ENCODE data around the gene CREBBP.

CREBBP gene

DNA sequence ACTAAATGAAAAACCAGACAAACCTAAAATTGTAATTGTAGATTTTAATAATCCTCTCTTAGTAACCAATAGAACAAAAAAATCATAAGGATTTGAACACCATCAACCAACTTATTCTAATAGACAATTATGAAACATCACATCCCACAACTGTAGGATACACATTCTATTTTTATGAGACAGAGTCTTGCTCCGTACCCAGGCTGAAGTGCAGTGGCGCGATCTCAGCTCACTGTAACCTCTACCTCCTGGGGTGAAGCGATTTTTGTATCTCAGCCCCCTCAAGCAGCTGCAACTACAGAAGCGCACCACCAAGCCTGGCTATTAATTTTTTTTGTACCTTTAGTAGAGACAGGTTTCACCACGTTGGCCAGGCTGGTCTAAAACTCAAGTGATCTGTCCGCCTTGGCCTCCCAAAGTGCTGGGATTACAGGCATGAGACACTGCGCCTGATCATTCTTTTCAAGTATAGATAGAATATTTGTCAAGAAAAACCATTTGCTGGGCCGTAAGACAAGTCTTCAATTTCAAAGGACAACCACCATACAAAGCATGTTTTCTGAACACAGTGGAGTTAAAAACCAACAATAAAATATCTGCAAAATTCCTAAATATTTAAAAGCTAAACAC is 49.8 kb downstream of the CREBBP start:
- Histone ChIP-seq H2BK15ac (ENCODE audit: low read length) (no peak overlapping the region), H3K18ac (ENCODE audit: low read length) (no peak overlapping the region), H2BK12ac (ENCODE audit: low read length) (no peak overlapping the region), H3K14ac (ENCODE audit: low read length) (no peak overlapping the region), H3K79me1 (ENCODE audit: low read depth, low read length) (peaks cover 7% of the 10 kb centered on the region), H3K4me2 (ENCODE audit: insufficient read depth, low read length, poor library complexity, severe bottlenecking) (no peak overlapping the region), H3K23ac (ENCODE audit: low read depth, low read length, poor library complexity) (no peak overlapping the region), H3K9me3 (replicated peaks in 1 of 2; ENCODE audit: control insufficient read depth in 2 of 2, insufficient read depth in 1 of 2, low read depth in 1 of 2, low read length in 2 of 2) (peaks cover 4 to 43% of the 10 kb centered on the region in 2 donors), H3K9ac (ENCODE audit: low read depth, low read length, poor library complexity) (no peak overlapping the region), H4K91ac (ENCODE audit: low read depth, low read length, poor library complexity) (no peak overlapping the region), H2BK5ac (ENCODE audit: low read length) (no peak overlapping the region), H3K27ac (replicated peaks; ENCODE audit: low read length) (no peak overlapping the region), H3K27me3 (ENCODE audit: control insufficient read depth in 3 of 3, insufficient read depth in 3 of 3, low read depth in 1 of 3, low read length in 3 of 3) (no peaks in the 10 kb centered on the region), H3K4ac (ENCODE audit: low read length) (no peak overlapping the region), H3K36me3 (replicated peaks in 1 of 2; ENCODE audit: control insufficient read depth in 2 of 2, insufficient read depth in 2 of 2, low read length in 2 of 2) (peaks cover 2 to 61% of the 10 kb centered on the region in 2 donors), H2AFZ (ENCODE audit: low read length) (no peak overlapping the region), H3K4me3 (ENCODE audit: low read length in 2 of 2) (no peak overlapping the region), H2BK120ac (ENCODE audit: low read depth, low read length) (no peak overlapping the region), H3K4me1 (ENCODE audit: control insufficient read depth in 2 of 2, insufficient read depth in 1 of 2, low read depth in 1 of 2, low read length in 2 of 2) (no peaks in the 10 kb centered on the region), H2AK5ac (ENCODE audit: low read depth, low read length) (no peak overlapping the region), H4K8ac (ENCODE audit: low read depth, low read length) (no peak overlapping the region)
- DNase-seq (ENCODE audit: low spot score): no peak
- WGBS, 2 donors (ENCODE audit: extremely low coverage in 2 of 2, insufficient read length in 2 of 2, insufficient replicate concordance in 1 of 2): no CpG with 5 or more reads among the region's 9 CpGs

DNA sequence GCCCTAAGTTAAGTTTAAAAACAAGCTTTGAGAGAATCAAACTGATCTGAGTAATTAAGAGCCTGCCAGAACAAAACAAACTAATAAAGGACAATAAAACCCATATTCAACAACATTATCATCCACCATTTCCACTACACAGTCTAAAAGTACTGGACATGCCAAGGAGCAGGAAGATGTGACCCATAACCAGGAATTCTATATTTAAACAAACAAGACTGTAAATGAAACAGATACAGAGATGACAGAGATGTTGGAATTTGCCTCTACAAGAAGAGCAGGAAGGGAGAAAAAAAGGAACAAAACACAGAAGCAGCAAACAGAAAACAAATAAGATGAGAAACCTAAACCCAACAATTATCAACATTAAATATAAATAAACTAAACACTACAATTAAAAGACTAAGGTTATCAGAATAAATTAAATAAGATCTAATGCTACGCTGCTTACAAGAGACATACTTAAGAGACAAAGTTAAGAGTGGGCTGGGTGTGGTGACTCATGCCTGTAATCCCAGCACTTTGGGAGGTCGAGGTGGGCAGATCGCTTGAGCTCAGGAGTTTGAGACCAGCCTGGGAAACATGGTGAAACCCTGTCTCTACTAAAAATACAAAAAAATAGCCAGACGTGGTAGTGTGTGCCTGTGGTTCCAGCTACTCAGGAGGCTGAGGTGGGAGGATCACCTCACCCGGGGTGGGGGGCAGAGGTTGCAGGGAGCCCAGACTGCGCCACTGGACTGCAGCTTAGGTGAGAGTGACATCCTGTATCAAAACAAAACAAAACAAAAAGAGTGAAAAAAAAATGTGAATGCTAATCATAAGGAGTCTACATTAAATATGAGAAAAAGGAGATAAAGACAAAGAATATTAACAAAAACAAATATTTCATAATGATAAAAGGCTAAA is 50.6 kb downstream of the CREBBP start:
- no peak overlapping the region for H3K9ac ChIP-seq (ENCODE audit: low read depth, low read length, poor library complexity)
- H3K4ac ChIP-seq (ENCODE audit: low read length): no peak overlapping the region
- no peak overlapping the region for H2BK15ac ChIP-seq (ENCODE audit: low read length)
- H4K8ac ChIP-seq (ENCODE audit: low read depth, low read length): no peak overlapping the region
- no peak overlapping the region for H2AFZ ChIP-seq (ENCODE audit: low read length)
- no peak overlapping the region for H2BK120ac ChIP-seq (ENCODE audit: low read depth, low read length)
- H3K27me3 ChIP-seq (ENCODE audit: control insufficient read depth in 3 of 3, insufficient read depth in 3 of 3, low read depth in 1 of 3, low read length in 3 of 3): no peaks in the 10 kb centered on the region
- H3K18ac ChIP-seq (ENCODE audit: low read length): no peak overlapping the region
- H4K91ac ChIP-seq (ENCODE audit: low read depth, low read length, poor library complexity): no peak overlapping the region
- no peak overlapping the region for H2BK5ac ChIP-seq (ENCODE audit: low read length)
- no CpG with 5 or more reads among the region's 6 CpGs for WGBS, 2 donors (ENCODE audit: extremely low coverage in 2 of 2, insufficient read length in 2 of 2, insufficient replicate concordance in 1 of 2)
- DNase-seq (ENCODE audit: low spot score): no peak
- H2AK5ac ChIP-seq (ENCODE audit: low read depth, low read length): no peak overlapping the region
- H3K27ac ChIP-seq (replicated peaks; ENCODE audit: low read length): no peak overlapping the region
- no peak overlapping the region for H3K14ac ChIP-seq (ENCODE audit: low read length)
- no peak overlapping the region for H3K4me2 ChIP-seq (ENCODE audit: insufficient read depth, low read length, poor library complexity, severe bottlenecking)
- no peaks in the 10 kb centered on the region for H3K4me1 ChIP-seq (ENCODE audit: control insufficient read depth in 2 of 2, insufficient read depth in 1 of 2, low read depth in 1 of 2, low read length in 2 of 2)
- peaks cover 2 to 58% of the 10 kb centered on the region in 2 donors for H3K36me3 ChIP-seq (replicated peaks in 1 of 2; ENCODE audit: control insufficient read depth in 2 of 2, insufficient read depth in 2 of 2, low read length in 2 of 2)
- H3K79me1 ChIP-seq (ENCODE audit: low read depth, low read length): peaks cover 7% of the 10 kb centered on the region
- H3K4me3 ChIP-seq (ENCODE audit: low read length in 2 of 2): no peak overlapping the region
- no peak overlapping the region for H3K23ac ChIP-seq (ENCODE audit: low read depth, low read length, poor library complexity)
- no peak overlapping the region for H2BK12ac ChIP-seq (ENCODE audit: low read length)
- peaks cover 4 to 43% of the 10 kb centered on the region in 2 donors for H3K9me3 ChIP-seq (replicated peaks in 1 of 2; ENCODE audit: control insufficient read depth in 2 of 2, insufficient read depth in 1 of 2, low read depth in 1 of 2, low read length in 2 of 2)

DNA sequence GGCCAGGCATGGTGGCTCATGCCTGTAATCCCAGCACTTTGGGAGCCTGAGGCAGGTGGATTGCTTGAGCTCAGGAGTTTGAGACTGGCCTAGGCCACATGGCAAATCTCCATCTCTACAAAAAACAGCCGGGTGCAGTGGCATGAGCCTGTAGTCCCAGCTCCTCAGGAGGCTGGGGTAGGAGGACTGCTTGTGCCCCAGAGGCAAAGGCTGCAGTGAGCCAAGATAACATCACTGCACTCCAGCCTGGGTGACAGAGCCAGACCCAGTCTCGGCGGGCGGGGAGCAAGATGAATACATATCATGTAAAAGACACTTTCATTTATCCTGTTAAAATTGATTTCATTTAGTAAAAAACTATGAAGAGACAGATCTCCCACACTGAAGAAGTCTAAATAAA is 54.6 kb downstream of the CREBBP start:
- no peak for DNase-seq (ENCODE audit: low spot score)
- Histone ChIP-seq H3K4me1 (ENCODE audit: control insufficient read depth in 2 of 2, insufficient read depth in 1 of 2, low read depth in 1 of 2, low read length in 2 of 2) (peaks cover 1 to 11% of the 10 kb centered on the region in 2 donors), H2BK15ac (ENCODE audit: low read length) (no peak overlapping the region), H3K36me3 (replicated peaks in 1 of 2; ENCODE audit: control insufficient read depth in 2 of 2, insufficient read depth in 2 of 2, low read length in 2 of 2) (peaks cover 0 to 41% of the 10 kb centered on the region in 2 donors), H2BK120ac (ENCODE audit: low read depth, low read length) (no peak overlapping the region), H3K23ac (ENCODE audit: low read depth, low read length, poor library complexity) (no peak overlapping the region), H4K8ac (ENCODE audit: low read depth, low read length) (no peak overlapping the region), H3K18ac (ENCODE audit: low read length) (no peak overlapping the region), H2AK5ac (ENCODE audit: low read depth, low read length) (no peak overlapping the region), H3K79me1 (ENCODE audit: low read depth, low read length) (peaks cover 9% of the 10 kb centered on the region), H3K4me3 (ENCODE audit: low read length in 2 of 2) (no peak overlapping the region), H3K14ac (ENCODE audit: low read length) (no peak overlapping the region), H3K9ac (ENCODE audit: low read depth, low read length, poor library complexity) (no peak overlapping the region), H2BK12ac (ENCODE audit: low read length) (no peak overlapping the region), H3K4me2 (ENCODE audit: insufficient read depth, low read length, poor library complexity, severe bottlenecking) (no peak overlapping the region), H3K27ac (replicated peaks; ENCODE audit: low read length) (no peak overlapping the region), H3K4ac (ENCODE audit: low read length) (no peak overlapping the region), H4K91ac (ENCODE audit: low read depth, low read length, poor library complexity) (no peak overlapping the region), H3K9me3 (replicated peaks in 1 of 2; ENCODE audit: control insufficient read depth in 2 of 2, insufficient read depth in 1 of 2, low read depth in 1 of 2, low read length in 2 of 2) (peaks cover 0 to 16% of the 10 kb centered on the region in 2 donors), H3K27me3 (ENCODE audit: control insufficient read depth in 3 of 3, insufficient read depth in 3 of 3, low read depth in 1 of 3, low read length in 3 of 3) (no peaks in the 10 kb centered on the region), H2BK5ac (ENCODE audit: low read length) (no peak overlapping the region), H2AFZ (ENCODE audit: low read length) (no peak overlapping the region)
- no CpG with 5 or more reads among the region's 4 CpGs for WGBS, 2 donors (ENCODE audit: extremely low coverage in 2 of 2, insufficient read length in 2 of 2, insufficient replicate concordance in 1 of 2)

DNA sequence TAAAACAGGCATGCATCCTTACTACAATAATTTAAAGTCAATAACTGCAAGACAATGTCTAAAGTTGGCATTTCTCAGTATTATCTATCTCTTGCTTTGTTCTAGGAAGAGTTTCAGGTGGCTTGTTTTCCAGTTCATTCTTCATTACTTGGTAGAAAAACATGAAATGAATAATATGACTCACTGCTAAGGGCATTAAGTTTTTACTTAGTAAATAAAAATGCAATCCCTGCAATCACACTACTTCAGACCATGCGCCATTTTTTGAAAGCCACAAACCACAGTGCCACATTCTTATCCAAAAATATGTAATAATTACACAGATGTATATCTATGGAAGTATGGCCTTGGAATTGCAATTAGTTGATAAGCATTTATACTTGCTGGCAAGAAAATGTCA is 55.4 kb downstream of the CREBBP start:
- DNase-seq (ENCODE audit: low spot score): no peak
- Histone ChIP-seq H3K14ac (ENCODE audit: low read length) (no peak overlapping the region), H3K79me1 (ENCODE audit: low read depth, low read length) (peaks cover 14% of the 10 kb centered on the region)

More for the DNA sequence above, 55.4 kb downstream of the CREBBP start:
- Histone ChIP-seq H3K27ac (replicated peaks; ENCODE audit: low read length) (no peak overlapping the region), H3K4ac (ENCODE audit: low read length) (no peak overlapping the region), H3K27me3 (ENCODE audit: control insufficient read depth in 3 of 3, insufficient read depth in 3 of 3, low read depth in 1 of 3, low read length in 3 of 3) (no peaks in the 10 kb centered on the region), H2BK120ac (ENCODE audit: low read depth, low read length) (no peak overlapping the region), H2AFZ (ENCODE audit: low read length) (no peak overlapping the region), H3K36me3 (replicated peaks in 1 of 2; ENCODE audit: control insufficient read depth in 2 of 2, insufficient read depth in 2 of 2, low read length in 2 of 2) (peaks cover 0 to 32% of the 10 kb centered on the region in 2 donors), H4K91ac (ENCODE audit: low read depth, low read length, poor library complexity) (no peak overlapping the region), H4K8ac (ENCODE audit: low read depth, low read length) (no peak overlapping the region), H3K9me3 (replicated peaks in 1 of 2; ENCODE audit: control insufficient read depth in 2 of 2, insufficient read depth in 1 of 2, low read depth in 1 of 2, low read length in 2 of 2) (peaks cover 0 to 9% of the 10 kb centered on the region in 2 donors), H3K9ac (ENCODE audit: low read depth, low read length, poor library complexity) (no peak overlapping the region), H3K4me1 (ENCODE audit: control insufficient read depth in 2 of 2, insufficient read depth in 1 of 2, low read depth in 1 of 2, low read length in 2 of 2) (peaks cover 1 to 11% of the 10 kb centered on the region in 2 donors), H3K18ac (ENCODE audit: low read length) (no peak overlapping the region), H2BK15ac (ENCODE audit: low read length) (no peak overlapping the region), H2AK5ac (ENCODE audit: low read depth, low read length) (no peak overlapping the region), H3K23ac (ENCODE audit: low read depth, low read length, poor library complexity) (no peak overlapping the region), H3K4me3 (ENCODE audit: low read length in 2 of 2) (no peak overlapping the region), H2BK12ac (ENCODE audit: low read length) (no peak overlapping the region), H2BK5ac (ENCODE audit: low read length) (no peak overlapping the region), H3K4me2 (ENCODE audit: insufficient read depth, low read length, poor library complexity, severe bottlenecking) (no peak overlapping the region)
- no CpG with 5 or more reads among the region's 1 CpG for WGBS, 2 donors (ENCODE audit: extremely low coverage in 2 of 2, insufficient read length in 2 of 2, insufficient replicate concordance in 1 of 2)

Data from neuronal stem cell (in vitro differentiated cells).